ENCODE data around the gene CCR5AS.

GRCh38 chr3:46400846-46401245 is 6.0 kb downstream of the CCR5AS start:
- TF ChIP-seq CTCF (IDR thresholded peaks at IDR 0.05 in 8 of 11, conservative IDR thresholded peaks at IDR 0.05 in 3 of 11) (no peak), POLR2A (IDR thresholded peaks at IDR 0.05) (no peak), POLR2AphosphoS5 (IDR thresholded peaks at IDR 0.05) (no peak)

Data from spleen (tissue), 7 donors.